GM23338 (cell line): ENCODE measurements around the gene WIPF1. TPM values are rescaled to one million over a fixed set of nuclear protein-coding genes. Genes with fewer than 3 reads are reported as not detected.
A peak's percentile ranks its signal among the peaks of the same experiment; 100 is the strongest.

Experiments
- ATAC-seq: fragments of 200-7000 bp; cut with Tn5 transposase; 3 replicates; pipeline ENCODE4 v1.9.1; 2020
- DNase-seq: peaks from one replicate; pipeline ENCODE4 v3.0.0-alpha.2; 2015; ENCODE audit warnings: low spot score
- H2AFZ ChIP-seq: fragments of 200-600 bp; sonication (generic); 2 replicates; pipeline ENCODE4 v1.8.0; 2016; ENCODE audit warnings: antibody characterized with exemption, mild to moderate bottlenecking, moderate library complexity
- H3F3A ChIP-seq: fragments of 200-600 bp; sonication (generic); replicated peaks from 2 replicates; pipeline ENCODE4 v1.8.0; 2017; ENCODE audit warnings: antibody characterized with exemption, mixed run types, low read depth
- H3K27ac ChIP-seq: fragments of 200-600 bp; sonication (generic); 2 replicates; pipeline ENCODE4 v1.6.1; 2016; ENCODE audit warnings: low read depth
- H3K27me3 ChIP-seq: fragments of 200-600 bp; sonication (generic); 2 replicates; pipeline ENCODE4 v1.8.0; 2016; ENCODE audit warnings: mild to moderate bottlenecking, mixed run types, moderate library complexity; ENCODE audit not compliant: insufficient read depth
- H3K36me3 ChIP-seq: fragments of 200-600 bp; sonication (generic); 2 replicates; pipeline ENCODE4 v1.8.0; 2016; ENCODE audit warnings: mild to moderate bottlenecking; ENCODE audit not compliant: insufficient read depth
- H3K4me1 ChIP-seq: fragments of 200-600 bp; sonication (generic); 2 replicates; pipeline ENCODE4 v1.8.0; 2016; ENCODE audit warnings: mild to moderate bottlenecking, moderate library complexity; ENCODE audit not compliant: insufficient read depth
- H3K4me2 ChIP-seq: fragments of 200-600 bp; sonication (generic); 2 replicates; pipeline ENCODE4 v1.7.1; 2017; ENCODE audit warnings: mixed run types
- H3K4me3 ChIP-seq: fragments of 200-600 bp; sonication (generic); 2 replicates; pipeline ENCODE4 v1.6.1; 2016; ENCODE audit warnings: mixed run types
- H3K79me2 ChIP-seq: fragments of 200-600 bp; sonication (generic); replicated peaks from 2 replicates; pipeline ENCODE4 v1.8.0; 2017; ENCODE audit warnings: mild to moderate bottlenecking; ENCODE audit not compliant: insufficient read depth
- H3K9me2 ChIP-seq: fragments of 200-600 bp; sonication (generic); 2 replicates; pipeline ENCODE4 v1.8.0; 2017; ENCODE audit not compliant: insufficient read depth
- H4K20me1 ChIP-seq: fragments of 200-600 bp; sonication (generic); replicated peaks from 2 replicates; pipeline ENCODE4 v1.8.0; 2017; ENCODE audit warnings: mild to moderate bottlenecking; ENCODE audit not compliant: insufficient read depth
- H3K27ac Mint-ChIP-seq: 2 replicates; pipeline ENCODE4 v1.8.0; 2020; ENCODE audit warnings: inconsistent platforms, mild to moderate bottlenecking, moderate library complexity, mixed read lengths
- H3K27me3 Mint-ChIP-seq: 3 replicates; pipeline ENCODE4 v1.8.0; 2022; ENCODE audit warnings: low read depth, mild to moderate bottlenecking, moderate library complexity, mixed read lengths, inconsistent platforms; ENCODE audit not compliant: insufficient read depth, poor library complexity
- H3K36me3 Mint-ChIP-seq: 3 replicates; pipeline ENCODE4 v1.8.0; 2021; ENCODE audit warnings: low read depth, mild to moderate bottlenecking, inconsistent platforms, moderate library complexity, mixed read lengths
- H3K4me1 Mint-ChIP-seq: 3 replicates; pipeline ENCODE4 v1.8.0; 2020; ENCODE audit warnings: mild to moderate bottlenecking, inconsistent platforms, mixed read lengths
- H3K4me3 Mint-ChIP-seq: 3 replicates; pipeline ENCODE4 v1.8.0; 2021; ENCODE audit warnings: moderate library complexity, mild to moderate bottlenecking, inconsistent platforms, mixed read lengths
- H3K9me3 Mint-ChIP-seq: 3 replicates; pipeline ENCODE4 v1.8.0; 2020; ENCODE audit warnings: moderate library complexity, mild to moderate bottlenecking, inconsistent platforms, mixed read lengths
- EZH2phosphoT487 ChIP-seq: fragments of 200-600 bp; sonication (generic); IDR thresholded peaks from one replicate; pipeline ENCODE4 v1.8.1; 2018; ENCODE audit warnings: antibody characterized with exemption; ENCODE audit not compliant: unreplicated experiment
- polyA plus RNA-seq: library from polyadenylated mRNA; unstranded; fragments of >200 nt; fragmentation: Nextera tagmentation; extraction: Ambion mirVana; gene quantifications from 2 replicates; pipeline ENCODE4 v1.2.1, GENCODE V29; 2016
- total RNA-seq: library from RNA; depleted of rRNA; stranded (reverse); fragments of >200 nt; shearing (Covaris generic); gene quantifications from 2 replicates; pipeline ENCODE4 v1.2.3, GENCODE V29; 2014
- TF ChIP-seq, protein P1 (sequence below), 2 experiments: fragments of 200-600 bp in 1 of 2; sonication (generic) in 1 of 2; conservative IDR thresholded peaks; 2 replicates each; pipeline versions ENCODE4 v1.5.1 to v1.6.1; 2016 to 2017; ENCODE audit warnings: antibody characterized with exemption in 2 of 2, low read depth in 2 of 2, mild to moderate bottlenecking in 2 of 2, moderate library complexity in 1 of 2
- TF ChIP-seq, protein P2 (sequence below): fragments of 250-450 bp; sonication (Bioruptor Pico); IDR thresholded peaks from 2 replicates; pipeline ENCODE4 v1.5.0; 2020; ENCODE audit warnings: mild to moderate bottlenecking, moderate library complexity
- TF ChIP-seq, protein P3 (sequence below): IDR thresholded peaks from 2 replicates; pipeline ENCODE4 v1.6.1; 2016; ENCODE audit warnings: antibody characterized with exemption

The WIPF1 gene
- total and polyA plus RNA-seq, 2 experiments from 2014 or later, result 3.0 to 6.0 TPM

GRCh38 chr2:174585657-174586252 lies 11.8 kb downstream of the WIPF1 start:
- Histone ChIP-seq H2AFZ (peak overlapping the region; percentile 96), H3K27me3 (no peaks in the 10 kb centered on the region), H4K20me1 (no peaks in the 10 kb centered on the region), H3K4me1 (peaks cover 15% of the 10 kb centered on the region), H3K27ac (no peak overlapping the region), H3F3A (no peaks in the 10 kb centered on the region), H3K79me2 (no peaks in the 10 kb centered on the region), H3K36me3 (no peaks in the 10 kb centered on the region), H3K9me2 (peaks cover 5% of the 10 kb centered on the region; the same call in 1 of the 2 replicates), H3K4me3 (peak overlapping the region; percentile 30; the same call in 1 of the 2 replicates), H3K4me2 (peak overlapping the region; percentile 71)
- Mint-ChIP-seq H3K36me3 (no peaks in the 10 kb centered on the region), H3K27ac (peak overlapping the region; percentile 25; the same call in 1 of the 2 replicates), H3K27me3 (peaks cover 16% of the 10 kb centered on the region), H3K9me3 (no peaks in the 10 kb centered on the region), H3K4me3 (peak overlapping the region; percentile 25; the same call in 1 of the 3 replicates), H3K4me1 (peaks cover 33% of the 10 kb centered on the region)
- TF ChIP-seq, protein P1, sequence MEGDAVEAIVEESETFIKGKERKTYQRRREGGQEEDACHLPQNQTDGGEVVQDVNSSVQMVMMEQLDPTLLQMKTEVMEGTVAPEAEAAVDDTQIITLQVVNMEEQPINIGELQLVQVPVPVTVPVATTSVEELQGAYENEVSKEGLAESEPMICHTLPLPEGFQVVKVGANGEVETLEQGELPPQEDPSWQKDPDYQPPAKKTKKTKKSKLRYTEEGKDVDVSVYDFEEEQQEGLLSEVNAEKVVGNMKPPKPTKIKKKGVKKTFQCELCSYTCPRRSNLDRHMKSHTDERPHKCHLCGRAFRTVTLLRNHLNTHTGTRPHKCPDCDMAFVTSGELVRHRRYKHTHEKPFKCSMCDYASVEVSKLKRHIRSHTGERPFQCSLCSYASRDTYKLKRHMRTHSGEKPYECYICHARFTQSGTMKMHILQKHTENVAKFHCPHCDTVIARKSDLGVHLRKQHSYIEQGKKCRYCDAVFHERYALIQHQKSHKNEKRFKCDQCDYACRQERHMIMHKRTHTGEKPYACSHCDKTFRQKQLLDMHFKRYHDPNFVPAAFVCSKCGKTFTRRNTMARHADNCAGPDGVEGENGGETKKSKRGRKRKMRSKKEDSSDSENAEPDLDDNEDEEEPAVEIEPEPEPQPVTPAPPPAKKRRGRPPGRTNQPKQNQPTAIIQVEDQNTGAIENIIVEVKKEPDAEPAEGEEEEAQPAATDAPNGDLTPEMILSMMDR (conservative IDR thresholded peaks at IDR 0.05; ENCODE audit: low read depth in 2 of 2), result no peak
- TF ChIP-seq, protein P2, sequence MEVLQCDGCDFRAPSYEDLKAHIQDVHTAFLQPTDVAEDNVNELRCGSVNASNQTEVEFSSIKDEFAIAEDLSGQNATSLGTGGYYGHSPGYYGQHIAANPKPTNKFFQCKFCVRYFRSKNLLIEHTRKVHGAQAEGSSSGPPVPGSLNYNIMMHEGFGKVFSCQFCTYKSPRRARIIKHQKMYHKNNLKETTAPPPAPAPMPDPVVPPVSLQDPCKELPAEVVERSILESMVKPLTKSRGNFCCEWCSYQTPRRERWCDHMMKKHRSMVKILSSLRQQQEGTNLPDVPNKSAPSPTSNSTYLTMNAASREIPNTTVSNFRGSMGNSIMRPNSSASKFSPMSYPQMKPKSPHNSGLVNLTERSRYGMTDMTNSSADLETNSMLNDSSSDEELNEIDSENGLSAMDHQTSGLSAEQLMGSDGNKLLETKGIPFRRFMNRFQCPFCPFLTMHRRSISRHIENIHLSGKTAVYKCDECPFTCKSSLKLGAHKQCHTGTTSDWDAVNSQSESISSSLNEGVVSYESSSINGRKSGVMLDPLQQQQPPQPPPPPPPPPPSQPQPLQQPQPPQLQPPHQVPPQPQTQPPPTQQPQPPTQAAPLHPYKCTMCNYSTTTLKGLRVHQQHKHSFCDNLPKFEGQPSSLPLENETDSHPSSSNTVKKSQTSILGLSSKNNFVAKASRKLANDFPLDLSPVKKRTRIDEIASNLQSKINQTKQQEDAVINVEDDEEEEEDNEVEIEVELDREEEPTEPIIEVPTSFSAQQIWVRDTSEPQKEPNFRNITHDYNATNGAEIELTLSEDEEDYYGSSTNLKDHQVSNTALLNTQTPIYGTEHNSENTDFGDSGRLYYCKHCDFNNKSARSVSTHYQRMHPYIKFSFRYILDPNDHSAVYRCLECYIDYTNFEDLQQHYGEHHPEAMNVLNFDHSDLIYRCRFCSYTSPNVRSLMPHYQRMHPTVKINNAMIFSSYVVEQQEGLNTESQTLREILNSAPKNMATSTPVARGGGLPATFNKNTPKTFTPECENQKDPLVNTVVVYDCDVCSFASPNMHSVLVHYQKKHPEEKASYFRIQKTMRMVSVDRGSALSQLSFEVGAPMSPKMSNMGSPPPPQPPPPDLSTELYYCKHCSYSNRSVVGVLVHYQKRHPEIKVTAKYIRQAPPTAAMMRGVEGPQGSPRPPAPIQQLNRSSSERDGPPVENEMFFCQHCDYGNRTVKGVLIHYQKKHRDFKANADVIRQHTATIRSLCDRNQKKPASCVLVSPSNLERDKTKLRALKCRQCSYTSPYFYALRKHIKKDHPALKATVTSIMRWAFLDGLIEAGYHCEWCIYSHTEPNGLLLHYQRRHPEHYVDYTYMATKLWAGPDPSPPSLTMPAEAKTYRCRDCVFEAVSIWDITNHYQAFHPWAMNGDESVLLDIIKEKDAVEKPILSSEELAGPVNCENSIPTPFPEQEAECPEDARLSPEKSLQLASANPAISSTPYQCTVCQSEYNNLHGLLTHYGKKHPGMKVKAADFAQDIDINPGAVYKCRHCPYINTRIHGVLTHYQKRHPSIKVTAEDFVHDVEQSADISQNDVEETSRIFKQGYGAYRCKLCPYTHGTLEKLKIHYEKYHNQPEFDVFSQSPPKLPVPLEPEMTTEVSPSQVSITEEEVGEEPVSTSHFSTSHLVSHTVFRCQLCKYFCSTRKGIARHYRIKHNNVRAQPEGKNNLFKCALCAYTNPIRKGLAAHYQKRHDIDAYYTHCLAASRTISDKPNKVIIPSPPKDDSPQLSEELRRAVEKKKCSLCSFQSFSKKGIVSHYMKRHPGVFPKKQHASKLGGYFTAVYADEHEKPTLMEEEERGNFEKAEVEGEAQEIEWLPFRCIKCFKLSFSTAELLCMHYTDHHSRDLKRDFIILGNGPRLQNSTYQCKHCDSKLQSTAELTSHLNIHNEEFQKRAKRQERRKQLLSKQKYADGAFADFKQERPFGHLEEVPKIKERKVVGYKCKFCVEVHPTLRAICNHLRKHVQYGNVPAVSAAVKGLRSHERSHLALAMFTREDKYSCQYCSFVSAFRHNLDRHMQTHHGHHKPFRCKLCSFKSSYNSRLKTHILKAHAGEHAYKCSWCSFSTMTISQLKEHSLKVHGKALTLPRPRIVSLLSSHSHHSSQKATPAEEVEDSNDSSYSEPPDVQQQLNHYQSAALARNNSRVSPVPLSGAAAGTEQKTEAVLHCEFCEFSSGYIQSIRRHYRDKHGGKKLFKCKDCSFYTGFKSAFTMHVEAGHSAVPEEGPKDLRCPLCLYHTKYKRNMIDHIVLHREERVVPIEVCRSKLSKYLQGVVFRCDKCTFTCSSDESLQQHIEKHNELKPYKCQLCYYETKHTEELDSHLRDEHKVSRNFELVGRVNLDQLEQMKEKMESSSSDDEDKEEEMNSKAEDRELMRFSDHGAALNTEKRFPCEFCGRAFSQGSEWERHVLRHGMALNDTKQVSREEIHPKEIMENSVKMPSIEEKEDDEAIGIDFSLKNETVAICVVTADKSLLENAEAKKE (CRISPR knock-in tag), result 0 out of 2 replicates have a peak, but pooled peaks have one; percentile 16
- ATAC-seq (peak; percentile 58), DNase-seq (peak; percentile 17)

DNA sequence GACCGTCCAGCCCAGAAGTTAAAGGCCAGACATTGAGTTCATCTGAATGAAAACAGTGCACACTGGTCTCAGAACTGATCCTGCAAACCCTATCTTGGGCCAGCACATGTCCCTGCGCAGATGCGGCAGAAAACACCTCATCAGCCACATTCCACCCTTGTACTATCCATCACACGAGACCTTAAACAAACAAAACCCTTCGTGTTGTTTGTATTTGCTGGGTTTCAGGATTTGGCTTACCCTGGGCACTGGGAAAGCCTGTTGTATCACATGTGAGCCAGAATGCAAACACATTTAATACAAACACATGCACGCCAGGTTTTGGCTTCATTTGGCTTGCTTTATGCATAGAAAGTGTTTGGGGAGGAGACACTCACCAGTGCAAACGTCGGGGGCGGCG lies 12.5 kb downstream of the WIPF1 start:
- no peak overlapping the region for H3K4me3 ChIP-seq
- no peak for DNase-seq
- H3K4me1 ChIP-seq, result peaks cover 15% of the 10 kb centered on the region
- H3K27me3 ChIP-seq, result no peaks in the 10 kb centered on the region
- Mint-ChIP-seq H3K36me3 (no peaks in the 10 kb centered on the region), H3K27me3 (peaks cover 16% of the 10 kb centered on the region), H3K27ac (no peak overlapping the region), H3K4me3 (no peak overlapping the region), H3K4me1 (peaks cover 33% of the 10 kb centered on the region), H3K9me3 (no peaks in the 10 kb centered on the region)
- no peaks in the 10 kb centered on the region for H3K79me2 ChIP-seq
- H3K4me2 ChIP-seq, result peak overlapping the region; percentile 43; the same call in 1 of the 2 replicates
- no peak overlapping the region for H2AFZ ChIP-seq
- no peak for ATAC-seq
- peaks cover 5% of the 10 kb centered on the region; the same call in 1 of the 2 replicates for H3K9me2 ChIP-seq
- H3K27ac ChIP-seq, result no peak overlapping the region
- no peaks in the 10 kb centered on the region for H3K36me3 ChIP-seq
- no peaks in the 10 kb centered on the region for H3F3A ChIP-seq
- no peaks in the 10 kb centered on the region for H4K20me1 ChIP-seq
- no peak for TF ChIP-seq EZH2phosphoT487
- TF ChIP-seq, protein P3, sequence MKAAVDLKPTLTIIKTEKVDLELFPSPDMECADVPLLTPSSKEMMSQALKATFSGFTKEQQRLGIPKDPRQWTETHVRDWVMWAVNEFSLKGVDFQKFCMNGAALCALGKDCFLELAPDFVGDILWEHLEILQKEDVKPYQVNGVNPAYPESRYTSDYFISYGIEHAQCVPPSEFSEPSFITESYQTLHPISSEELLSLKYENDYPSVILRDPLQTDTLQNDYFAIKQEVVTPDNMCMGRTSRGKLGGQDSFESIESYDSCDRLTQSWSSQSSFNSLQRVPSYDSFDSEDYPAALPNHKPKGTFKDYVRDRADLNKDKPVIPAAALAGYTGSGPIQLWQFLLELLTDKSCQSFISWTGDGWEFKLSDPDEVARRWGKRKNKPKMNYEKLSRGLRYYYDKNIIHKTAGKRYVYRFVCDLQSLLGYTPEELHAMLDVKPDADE, result no peak
